SK-N-SH treated with all-trans-retinoic acid at 6 μM for 48 hours (cell line): ENCODE results near the gene OPTN.

Source experiments
- ESRRG ChIP-seq: fragments of 250-450 bp; sonication (Bioruptor Pico); IDR thresholded peaks from 2 replicates; pipeline ENCODE4 v1.6.1; 2021; ENCODE audit warnings: mild to moderate bottlenecking
- ZFP30 ChIP-seq: fragments of 450-650 bp; formaldehyde crosslinking; IDR thresholded peaks from 2 replicates; pipeline ENCODE4 v1.5.0; 2022; ENCODE audit warnings: mild to moderate bottlenecking, moderate library complexity
- ZNF70 ChIP-seq: fragments of 450-650 bp; formaldehyde crosslinking; IDR thresholded peaks from 2 replicates; pipeline ENCODE4 v1.5.0; 2020; ENCODE audit warnings: mild to moderate bottlenecking, moderate library complexity
- TF ChIP-seq, protein P1 (sequence below): fragments of 250-450 bp; sonication (Bioruptor Pico); IDR thresholded peaks from 2 replicates; pipeline ENCODE4 v1.8.0; 2020; ENCODE audit warnings: mild to moderate bottlenecking, moderate library complexity, borderline replicate concordance

DNA sequence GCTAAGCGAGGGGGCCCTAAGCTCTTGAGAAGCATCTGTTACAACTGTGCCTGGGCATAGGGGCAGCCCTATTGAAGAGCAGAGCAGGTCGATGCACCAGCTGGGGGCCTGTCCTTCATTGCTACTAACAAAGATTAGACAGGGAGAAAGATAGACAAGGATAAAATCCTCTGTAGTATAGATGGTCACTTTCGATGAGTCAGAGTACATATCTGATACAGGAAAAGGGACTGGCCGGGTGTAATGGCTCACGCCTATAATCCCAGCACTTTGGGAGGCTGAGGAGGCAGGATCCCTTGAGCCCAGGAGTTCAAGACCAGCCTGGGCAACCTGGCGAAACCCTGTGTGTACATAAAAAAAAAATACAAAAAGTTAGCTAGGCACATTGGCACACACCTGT lies 13.6 kb downstream of the OPTN start:
- TF ChIP-seq ZNF70 (CRISPR knock-in tag) (no peak), ESRRG (CRISPR knock-in tag) (no peak), ZFP30 (CRISPR knock-in tag) (no peak)
- TF ChIP-seq, protein P1, sequence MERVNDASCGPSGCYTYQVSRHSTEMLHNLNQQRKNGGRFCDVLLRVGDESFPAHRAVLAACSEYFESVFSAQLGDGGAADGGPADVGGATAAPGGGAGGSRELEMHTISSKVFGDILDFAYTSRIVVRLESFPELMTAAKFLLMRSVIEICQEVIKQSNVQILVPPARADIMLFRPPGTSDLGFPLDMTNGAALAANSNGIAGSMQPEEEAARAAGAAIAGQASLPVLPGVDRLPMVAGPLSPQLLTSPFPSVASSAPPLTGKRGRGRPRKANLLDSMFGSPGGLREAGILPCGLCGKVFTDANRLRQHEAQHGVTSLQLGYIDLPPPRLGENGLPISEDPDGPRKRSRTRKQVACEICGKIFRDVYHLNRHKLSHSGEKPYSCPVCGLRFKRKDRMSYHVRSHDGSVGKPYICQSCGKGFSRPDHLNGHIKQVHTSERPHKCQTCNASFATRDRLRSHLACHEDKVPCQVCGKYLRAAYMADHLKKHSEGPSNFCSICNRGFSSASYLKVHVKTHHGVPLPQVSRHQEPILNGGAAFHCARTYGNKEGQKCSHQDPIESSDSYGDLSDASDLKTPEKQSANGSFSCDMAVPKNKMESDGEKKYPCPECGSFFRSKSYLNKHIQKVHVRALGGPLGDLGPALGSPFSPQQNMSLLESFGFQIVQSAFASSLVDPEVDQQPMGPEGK = no peak
